ENCODE measurements around the gene ATP2B2. TPM values are rescaled to one million over a fixed set of nuclear protein-coding genes. Genes with fewer than 3 reads are reported as not detected.

The ATP2B2 gene
- total and polyA plus RNA-seq, 12 donors: 0.37 to 3.0 (median 1.6) TPM

DNA sequence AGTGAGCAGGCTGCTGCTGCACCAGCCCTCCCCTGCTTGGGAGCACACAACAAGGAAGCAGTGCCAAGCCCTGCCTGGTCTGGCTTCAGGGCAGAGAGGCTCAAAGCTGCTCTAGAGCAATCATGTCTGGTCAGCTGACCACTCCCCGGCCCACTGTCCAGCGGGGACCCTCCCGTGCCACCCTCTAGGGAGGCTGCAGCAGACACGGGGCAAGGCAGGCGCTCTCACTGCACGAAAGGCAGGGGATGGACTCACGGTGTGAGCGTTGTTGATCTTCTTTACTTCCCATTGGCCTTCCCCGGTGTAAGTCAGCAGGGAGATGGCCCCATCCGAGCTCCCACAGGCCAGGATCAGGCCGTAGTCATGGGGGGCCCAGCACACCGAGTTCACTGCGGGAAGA, 193.7 kb downstream of the ATP2B2 start:
- no peak overlapping the region for H3K4me3 ChIP-seq
- intact Hi-C loops (cut with DNase I): no loop called here
- TF ChIP-seq, protein P1, sequence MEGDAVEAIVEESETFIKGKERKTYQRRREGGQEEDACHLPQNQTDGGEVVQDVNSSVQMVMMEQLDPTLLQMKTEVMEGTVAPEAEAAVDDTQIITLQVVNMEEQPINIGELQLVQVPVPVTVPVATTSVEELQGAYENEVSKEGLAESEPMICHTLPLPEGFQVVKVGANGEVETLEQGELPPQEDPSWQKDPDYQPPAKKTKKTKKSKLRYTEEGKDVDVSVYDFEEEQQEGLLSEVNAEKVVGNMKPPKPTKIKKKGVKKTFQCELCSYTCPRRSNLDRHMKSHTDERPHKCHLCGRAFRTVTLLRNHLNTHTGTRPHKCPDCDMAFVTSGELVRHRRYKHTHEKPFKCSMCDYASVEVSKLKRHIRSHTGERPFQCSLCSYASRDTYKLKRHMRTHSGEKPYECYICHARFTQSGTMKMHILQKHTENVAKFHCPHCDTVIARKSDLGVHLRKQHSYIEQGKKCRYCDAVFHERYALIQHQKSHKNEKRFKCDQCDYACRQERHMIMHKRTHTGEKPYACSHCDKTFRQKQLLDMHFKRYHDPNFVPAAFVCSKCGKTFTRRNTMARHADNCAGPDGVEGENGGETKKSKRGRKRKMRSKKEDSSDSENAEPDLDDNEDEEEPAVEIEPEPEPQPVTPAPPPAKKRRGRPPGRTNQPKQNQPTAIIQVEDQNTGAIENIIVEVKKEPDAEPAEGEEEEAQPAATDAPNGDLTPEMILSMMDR (IDR thresholded peaks at IDR 0.05): no peak
- TF ChIP-seq POLR2A (IDR thresholded peaks at IDR 0.05): no peak
- WGBS, 4 donors: 91 to 100% (median 91%) methylated on average over 2 to 13 of the region's 13 CpGs
- H3K4me1 ChIP-seq (replicated peaks in 1 of 2): no peaks in the 10 kb centered on the region
- H3K27ac ChIP-seq: no peak overlapping the region
- H3K9me3 ChIP-seq (replicated peaks in 1 of 3): no peaks in the 10 kb centered on the region
- H3K27me3 ChIP-seq: no peaks in the 10 kb centered on the region
- peaks cover 0 to 91% of the 10 kb centered on the region in 2 donors for H3K36me3 ChIP-seq (replicated peaks in 1 of 2)
- no peak for DNase-seq

DNA sequence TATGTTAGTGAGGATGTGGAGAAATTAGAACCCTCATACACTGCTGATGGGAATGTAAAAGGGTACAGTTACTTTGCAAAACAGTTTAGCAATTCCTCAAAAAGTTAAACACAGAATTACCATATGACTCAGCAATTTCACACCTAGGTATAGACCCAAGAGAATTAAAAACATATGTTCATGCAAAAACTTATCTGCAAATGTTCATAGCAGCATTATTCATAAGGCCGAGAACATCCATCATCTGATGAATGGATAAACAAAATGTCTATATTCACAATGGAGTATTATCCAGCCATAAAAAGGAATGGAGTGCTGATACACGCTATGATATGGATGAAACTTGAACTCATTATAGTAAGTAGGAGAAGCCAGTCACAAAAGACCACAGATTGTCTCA, 194.8 kb downstream of the ATP2B2 start:
- DNase-seq: no peak
- no peaks in the 10 kb centered on the region for H3K4me1 ChIP-seq (replicated peaks in 1 of 2)
- H3K27ac ChIP-seq: no peak overlapping the region
- 93 to 100% (median 95%) methylated on average over 2 of the region's 2 CpGs for WGBS, 4 donors
- TF ChIP-seq POLR2A (IDR thresholded peaks at IDR 0.05): no peak
- TF ChIP-seq, protein P1 (IDR thresholded peaks at IDR 0.05): no peak
- H3K27me3 ChIP-seq: no peaks in the 10 kb centered on the region
- no peak overlapping the region for H3K4me3 ChIP-seq
- H3K9me3 ChIP-seq (replicated peaks in 1 of 3): no peaks in the 10 kb centered on the region
- intact Hi-C loops (cut with DNase I): no loop called here
- H3K36me3 ChIP-seq (replicated peaks in 1 of 2): peaks cover 0 to 85% of the 10 kb centered on the region in 2 donors

DNA sequence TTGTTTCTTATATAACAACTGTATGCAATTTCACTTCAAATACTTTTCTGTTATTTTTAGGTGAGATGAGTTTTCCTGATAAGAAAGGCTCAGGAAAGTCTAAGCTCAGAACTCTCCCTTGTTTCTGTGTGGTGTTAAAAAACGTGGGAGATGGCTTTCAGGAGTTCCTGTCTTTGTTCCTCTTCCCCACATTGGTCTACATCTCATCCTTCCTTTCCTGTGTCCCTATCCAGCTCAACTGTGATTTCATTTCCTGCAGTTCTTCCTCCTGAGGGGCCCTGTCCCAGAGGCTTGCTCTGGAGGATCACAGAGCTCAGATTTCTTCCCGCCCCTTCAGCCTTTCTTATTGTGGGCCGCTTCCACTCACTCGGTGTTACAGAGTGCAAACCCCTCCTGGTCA, 195.7 kb downstream of the ATP2B2 start:
- TF ChIP-seq POLR2A (IDR thresholded peaks at IDR 0.05): no peak
- TF ChIP-seq, protein P1 (IDR thresholded peaks at IDR 0.05): no peak
- Histone ChIP-seq H3K36me3 (replicated peaks in 1 of 2) (peaks cover 0 to 85% of the 10 kb centered on the region in 2 donors), H3K9me3 (replicated peaks in 1 of 3) (no peaks in the 10 kb centered on the region), H3K27ac (no peak overlapping the region), H3K4me1 (replicated peaks in 1 of 2) (no peaks in the 10 kb centered on the region), H3K4me3 (no peak overlapping the region), H3K27me3 (no peaks in the 10 kb centered on the region)
- DNase-seq: no peak
- intact Hi-C loops (cut with DNase I): no loop called here
- 62 to 71% (median 67%) methylated on average over 4 of the region's 4 CpGs for WGBS, 4 donors

DNA sequence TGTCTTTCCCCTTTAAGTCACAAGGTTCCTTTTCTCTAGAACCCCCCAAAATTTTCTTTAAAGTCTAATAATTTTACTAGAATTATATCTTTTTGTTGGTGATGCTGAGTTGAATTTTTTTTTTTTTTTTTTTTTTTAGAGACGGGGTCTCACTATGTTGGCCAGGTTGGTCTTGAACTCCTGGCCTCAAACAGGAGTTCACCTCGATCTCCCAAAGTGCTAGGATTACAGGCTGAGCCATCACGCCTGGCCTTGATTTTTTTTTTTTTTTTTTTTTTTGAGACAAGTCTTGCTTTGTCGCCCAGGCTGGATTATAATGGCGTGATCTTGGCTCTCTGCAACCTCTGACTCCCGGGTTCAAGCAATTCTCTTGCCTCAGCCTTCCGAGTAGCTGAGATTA, 196.7 kb downstream of the ATP2B2 start:
- Histone ChIP-seq H3K27ac (no peak overlapping the region), H3K9me3 (replicated peaks in 1 of 3) (no peaks in the 10 kb centered on the region), H3K4me3 (no peak overlapping the region), H3K4me1 (replicated peaks in 1 of 2) (no peaks in the 10 kb centered on the region), H3K27me3 (no peaks in the 10 kb centered on the region), H3K36me3 (replicated peaks in 1 of 2) (peaks cover 0 to 85% of the 10 kb centered on the region in 2 donors)
- no peak for TF ChIP-seq POLR2A (IDR thresholded peaks at IDR 0.05)
- TF ChIP-seq, protein P1 (IDR thresholded peaks at IDR 0.05): no peak
- no peak for DNase-seq
- 92 to 98% (median 93%) methylated on average over 7 of the region's 7 CpGs for WGBS, 4 donors
- intact Hi-C loops (cut with DNase I): no loop called here
